Stimulated activated CD8-positive, alpha-beta memory T cell treated with anti-CD3 and anti-CD28 coated beads, Interleukin-15, amount 100 ng/mL, for 48 hours (primary cell): ENCODE measurements around the gene PRM2.

ENCODE experiments used
- DNase-seq, 2 donors: peaks; one replicate each; pipeline ENCODE4 v3.0.0-alpha.2; 2020; ENCODE audit warnings: low read depth in 2 of 2

Gene PRM2

GRCh38 chr16:11229906-11230305 lies 46.4 kb downstream of the PRM2 start:
- DNase-seq: no peak

GRCh38 chr16:11229432-11229831 lies 46.8 kb downstream of the PRM2 start:
- DNase-seq: no peak

DNA sequence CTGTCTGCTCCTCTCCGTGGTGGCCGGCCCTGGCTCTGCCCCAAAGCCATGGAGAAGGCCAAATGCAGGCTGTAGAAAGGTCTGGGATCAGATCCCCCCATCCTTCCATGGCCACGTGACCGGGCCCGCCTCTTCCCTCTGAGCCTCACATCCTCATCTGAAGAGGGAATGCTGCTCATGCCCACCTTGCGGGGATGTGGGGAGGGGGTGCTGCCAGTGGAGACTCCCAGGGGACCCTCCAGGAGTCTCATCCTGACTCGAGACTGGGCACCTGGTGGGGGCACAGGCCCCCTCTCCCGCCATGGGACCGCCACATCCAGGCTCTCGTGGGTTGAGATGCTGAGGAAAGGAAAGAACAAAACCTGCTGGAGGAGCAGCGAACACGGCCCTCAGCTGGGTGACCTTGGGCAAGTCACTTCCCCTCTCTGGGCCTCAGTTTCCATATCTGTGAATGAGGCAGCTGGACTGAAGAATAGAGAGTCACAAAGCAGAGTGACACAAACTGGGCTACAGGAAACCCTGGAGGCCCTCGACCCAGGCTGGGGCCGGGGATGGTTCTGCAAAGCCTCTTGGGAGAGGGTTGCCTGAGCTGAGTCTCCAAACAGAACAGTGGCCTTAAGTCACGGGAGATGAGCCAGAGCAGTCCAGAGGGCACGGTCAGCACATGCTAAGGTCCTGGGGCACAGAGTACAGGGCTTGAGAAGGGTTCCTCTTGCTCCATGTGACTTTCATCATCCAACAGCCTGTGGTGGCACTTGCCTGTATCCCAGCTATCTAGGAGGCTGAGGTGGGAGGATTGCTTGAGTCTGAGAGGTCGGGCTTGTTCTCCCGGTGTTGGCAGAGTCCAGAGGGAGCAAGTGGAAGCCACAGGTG lies 50.4 kb downstream of the PRM2 start:
- no peak for DNase-seq
